HEK293 (cell line): Measurements from ENCODE around the gene RTN4IP1.

Experiments
- HOXC10 ChIP-seq: sonication (generic); formaldehyde crosslinking; IDR thresholded peaks from 2 replicates; pipeline ENCODE4 v1.8.1; 2023; ENCODE audit warnings: mild to moderate bottlenecking, missing genetic modification reagents
- SCRT1 ChIP-seq: fragments of 450-650 bp; formaldehyde crosslinking; IDR thresholded peaks from 2 replicates; pipeline ENCODE4 v1.5.1; 2016; ENCODE audit warnings: missing biosample characterization, missing genetic modification characterization, borderline replicate concordance
- ZBTB17 ChIP-seq: fragments of 450-650 bp; formaldehyde crosslinking; IDR thresholded peaks from 2 replicates; pipeline ENCODE4 v1.5.1; 2016; ENCODE audit warnings: missing biosample characterization, missing genetic modification characterization
- ZFHX2 ChIP-seq: fragments of 450-650 bp; formaldehyde crosslinking; conservative IDR thresholded peaks from 2 replicates; pipeline ENCODE4 v1.5.1; 2016; ENCODE audit warnings: missing biosample characterization, missing genetic modification characterization
- ZFP3 ChIP-seq: fragments of 450-650 bp; formaldehyde crosslinking; IDR thresholded peaks from 2 replicates; pipeline ENCODE4 v1.5.1; 2016; ENCODE audit warnings: low read depth, missing biosample characterization, missing genetic modification characterization
- ZNF132 ChIP-seq: fragments of 450-650 bp; formaldehyde crosslinking; IDR thresholded peaks from 2 replicates; pipeline ENCODE4 v1.5.1; 2017; ENCODE audit warnings: missing biosample characterization, missing genetic modification characterization, borderline replicate concordance
- ZNF184 ChIP-seq: fragments of 450-650 bp; IDR thresholded peaks from 2 replicates; pipeline ENCODE4 v1.5.1; 2018; ENCODE audit warnings: missing biosample characterization, mild to moderate bottlenecking, missing genetic modification characterization
- ZNF19 ChIP-seq: fragments of 450-650 bp; formaldehyde crosslinking; IDR thresholded peaks from 2 replicates; pipeline ENCODE4; 2016; ENCODE audit warnings: missing biosample characterization, missing genetic modification characterization, low read depth
- ZNF350 ChIP-seq: fragments of 450-650 bp; formaldehyde crosslinking; IDR thresholded peaks from 2 replicates; pipeline ENCODE4 v1.5.0; 2017; ENCODE audit warnings: missing biosample characterization, mild to moderate bottlenecking, missing genetic modification characterization
- ZNF366 ChIP-seq: fragments of 450-650 bp; formaldehyde crosslinking; conservative IDR thresholded peaks from 2 replicates; pipeline ENCODE4 v1.5.1; 2016; ENCODE audit warnings: missing biosample characterization, missing genetic modification characterization
- ZNF394 ChIP-seq: fragments of 450-650 bp; formaldehyde crosslinking; IDR thresholded peaks from 2 replicates; pipeline ENCODE4 v1.5.1; 2016; ENCODE audit warnings: missing biosample characterization, missing genetic modification characterization, mild to moderate bottlenecking, moderate library complexity, borderline replicate concordance
- ZNF473 ChIP-seq: fragments of 450-650 bp; formaldehyde crosslinking; IDR thresholded peaks from 2 replicates; pipeline ENCODE4 v1.5.1; 2017; ENCODE audit warnings: missing biosample characterization, missing genetic modification characterization
- ZNF571 ChIP-seq: fragments of 450-650 bp; formaldehyde crosslinking; IDR thresholded peaks from 2 replicates; pipeline ENCODE4 v1.5.0; 2017; ENCODE audit warnings: missing biosample characterization, missing genetic modification characterization
- ZNF837 ChIP-seq: fragments of 450-650 bp; formaldehyde crosslinking; IDR thresholded peaks from 2 replicates; pipeline ENCODE4 v1.5.1; 2016; ENCODE audit warnings: missing biosample characterization, missing genetic modification characterization
- ZNF843 ChIP-seq: fragments of 450-650 bp; formaldehyde crosslinking; IDR thresholded peaks from 2 replicates; pipeline ENCODE4 v1.5.1; 2016; ENCODE audit warnings: missing biosample characterization, missing genetic modification characterization
- TF ChIP-seq, protein P1 (sequence below): fragments of 450-650 bp; IDR thresholded peaks from 2 replicates; pipeline ENCODE4 v1.5.1; 2018; ENCODE audit warnings: missing biosample characterization, mild to moderate bottlenecking, missing genetic modification characterization
- TF ChIP-seq, protein P2 (sequence below): fragments of 450-650 bp; IDR thresholded peaks from 2 replicates; pipeline ENCODE4 v1.5.1; 2018; ENCODE audit warnings: missing biosample characterization, missing genetic modification characterization
- TF ChIP-seq, protein P3 (sequence below): fragments of 450-650 bp; formaldehyde crosslinking; IDR thresholded peaks from 2 replicates; pipeline ENCODE4 v1.5.1; 2016; ENCODE audit warnings: missing biosample characterization, missing genetic modification characterization
- TF ChIP-seq, protein P4 (sequence below): fragments of 450-650 bp; formaldehyde crosslinking; IDR thresholded peaks from 2 replicates; pipeline ENCODE4 v1.5.1; 2016; ENCODE audit warnings: missing biosample characterization, missing genetic modification characterization, borderline replicate concordance
- TF ChIP-seq, protein P5 (sequence below): fragments of 450-650 bp; formaldehyde crosslinking; IDR thresholded peaks from 2 replicates; pipeline ENCODE4 v1.5.1; 2016; ENCODE audit warnings: missing biosample characterization, missing genetic modification characterization, low read depth
- TF ChIP-seq, protein P6 (sequence below): fragments of 450-650 bp; formaldehyde crosslinking; IDR thresholded peaks from 2 replicates; pipeline ENCODE4 v1.5.1; 2016; ENCODE audit warnings: missing biosample characterization, missing genetic modification characterization
- TF ChIP-seq, protein P7 (sequence below): fragments of 450-650 bp; formaldehyde crosslinking; IDR thresholded peaks from 2 replicates; pipeline ENCODE4 v1.5.1; 2017; ENCODE audit warnings: missing biosample characterization, missing genetic modification characterization

RTN4IP1 gene

DNA sequence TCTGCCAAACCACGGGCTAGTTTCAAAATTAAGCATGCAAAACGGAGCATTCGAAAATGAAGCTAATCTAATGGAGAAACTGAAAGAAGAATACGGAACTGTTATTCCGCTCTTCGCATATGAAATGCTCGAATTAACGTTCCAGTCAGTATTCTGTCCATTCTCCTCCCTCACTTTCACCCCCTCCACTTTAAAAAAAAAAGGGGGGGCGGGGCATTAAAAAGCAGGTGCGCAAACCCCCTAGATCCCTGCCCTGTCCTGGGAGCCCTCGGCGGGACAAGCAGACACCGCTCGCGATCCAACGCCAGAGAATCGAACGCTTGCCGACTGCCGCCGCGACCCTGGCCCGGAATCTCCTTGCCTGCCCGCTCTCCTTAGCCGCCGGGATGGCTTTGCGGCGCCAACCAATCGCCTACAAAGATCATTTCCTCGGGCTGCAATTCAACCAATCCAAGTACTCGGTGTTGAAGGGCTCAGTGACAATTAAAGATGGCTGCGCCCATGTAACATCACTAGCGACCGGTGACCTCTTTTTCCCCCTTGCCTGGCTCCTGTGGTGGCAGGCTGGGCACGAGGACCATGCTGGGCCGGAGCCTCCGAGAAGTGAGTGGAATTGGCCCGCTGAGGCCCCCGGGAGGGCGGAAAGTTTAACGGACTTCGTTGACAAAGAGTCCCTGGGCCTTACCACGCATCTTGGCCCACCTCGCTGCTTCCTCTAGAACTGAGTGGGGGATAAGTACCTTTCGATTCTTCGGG lies at the start of gene RTN4IP1, which contains the start of gene QRSL1 (continued):
- TF ChIP-seq, protein P1, sequence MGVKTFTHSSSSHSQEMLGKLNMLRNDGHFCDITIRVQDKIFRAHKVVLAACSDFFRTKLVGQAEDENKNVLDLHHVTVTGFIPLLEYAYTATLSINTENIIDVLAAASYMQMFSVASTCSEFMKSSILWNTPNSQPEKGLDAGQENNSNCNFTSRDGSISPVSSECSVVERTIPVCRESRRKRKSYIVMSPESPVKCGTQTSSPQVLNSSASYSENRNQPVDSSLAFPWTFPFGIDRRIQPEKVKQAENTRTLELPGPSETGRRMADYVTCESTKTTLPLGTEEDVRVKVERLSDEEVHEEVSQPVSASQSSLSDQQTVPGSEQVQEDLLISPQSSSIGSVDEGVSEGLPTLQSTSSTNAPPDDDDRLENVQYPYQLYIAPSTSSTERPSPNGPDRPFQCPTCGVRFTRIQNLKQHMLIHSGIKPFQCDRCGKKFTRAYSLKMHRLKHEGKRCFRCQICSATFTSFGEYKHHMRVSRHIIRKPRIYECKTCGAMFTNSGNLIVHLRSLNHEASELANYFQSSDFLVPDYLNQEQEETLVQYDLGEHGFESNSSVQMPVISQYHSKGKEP (tag by site-specific recombination): no peak
- TF ChIP-seq, protein P2, sequence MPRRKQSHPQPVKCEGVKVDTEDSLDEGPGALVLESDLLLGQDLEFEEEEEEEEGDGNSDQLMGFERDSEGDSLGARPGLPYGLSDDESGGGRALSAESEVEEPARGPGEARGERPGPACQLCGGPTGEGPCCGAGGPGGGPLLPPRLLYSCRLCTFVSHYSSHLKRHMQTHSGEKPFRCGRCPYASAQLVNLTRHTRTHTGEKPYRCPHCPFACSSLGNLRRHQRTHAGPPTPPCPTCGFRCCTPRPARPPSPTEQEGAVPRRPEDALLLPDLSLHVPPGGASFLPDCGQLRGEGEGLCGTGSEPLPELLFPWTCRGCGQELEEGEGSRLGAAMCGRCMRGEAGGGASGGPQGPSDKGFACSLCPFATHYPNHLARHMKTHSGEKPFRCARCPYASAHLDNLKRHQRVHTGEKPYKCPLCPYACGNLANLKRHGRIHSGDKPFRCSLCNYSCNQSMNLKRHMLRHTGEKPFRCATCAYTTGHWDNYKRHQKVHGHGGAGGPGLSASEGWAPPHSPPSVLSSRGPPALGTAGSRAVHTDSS (tag by site-specific recombination): no peak
- TF ChIP-seq, protein P3, sequence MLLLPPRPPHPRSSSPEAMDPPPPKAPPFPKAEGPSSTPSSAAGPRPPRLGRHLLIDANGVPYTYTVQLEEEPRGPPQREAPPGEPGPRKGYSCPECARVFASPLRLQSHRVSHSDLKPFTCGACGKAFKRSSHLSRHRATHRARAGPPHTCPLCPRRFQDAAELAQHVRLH (tag by site-specific recombination): no peak
- TF ChIP-seq, protein P4, sequence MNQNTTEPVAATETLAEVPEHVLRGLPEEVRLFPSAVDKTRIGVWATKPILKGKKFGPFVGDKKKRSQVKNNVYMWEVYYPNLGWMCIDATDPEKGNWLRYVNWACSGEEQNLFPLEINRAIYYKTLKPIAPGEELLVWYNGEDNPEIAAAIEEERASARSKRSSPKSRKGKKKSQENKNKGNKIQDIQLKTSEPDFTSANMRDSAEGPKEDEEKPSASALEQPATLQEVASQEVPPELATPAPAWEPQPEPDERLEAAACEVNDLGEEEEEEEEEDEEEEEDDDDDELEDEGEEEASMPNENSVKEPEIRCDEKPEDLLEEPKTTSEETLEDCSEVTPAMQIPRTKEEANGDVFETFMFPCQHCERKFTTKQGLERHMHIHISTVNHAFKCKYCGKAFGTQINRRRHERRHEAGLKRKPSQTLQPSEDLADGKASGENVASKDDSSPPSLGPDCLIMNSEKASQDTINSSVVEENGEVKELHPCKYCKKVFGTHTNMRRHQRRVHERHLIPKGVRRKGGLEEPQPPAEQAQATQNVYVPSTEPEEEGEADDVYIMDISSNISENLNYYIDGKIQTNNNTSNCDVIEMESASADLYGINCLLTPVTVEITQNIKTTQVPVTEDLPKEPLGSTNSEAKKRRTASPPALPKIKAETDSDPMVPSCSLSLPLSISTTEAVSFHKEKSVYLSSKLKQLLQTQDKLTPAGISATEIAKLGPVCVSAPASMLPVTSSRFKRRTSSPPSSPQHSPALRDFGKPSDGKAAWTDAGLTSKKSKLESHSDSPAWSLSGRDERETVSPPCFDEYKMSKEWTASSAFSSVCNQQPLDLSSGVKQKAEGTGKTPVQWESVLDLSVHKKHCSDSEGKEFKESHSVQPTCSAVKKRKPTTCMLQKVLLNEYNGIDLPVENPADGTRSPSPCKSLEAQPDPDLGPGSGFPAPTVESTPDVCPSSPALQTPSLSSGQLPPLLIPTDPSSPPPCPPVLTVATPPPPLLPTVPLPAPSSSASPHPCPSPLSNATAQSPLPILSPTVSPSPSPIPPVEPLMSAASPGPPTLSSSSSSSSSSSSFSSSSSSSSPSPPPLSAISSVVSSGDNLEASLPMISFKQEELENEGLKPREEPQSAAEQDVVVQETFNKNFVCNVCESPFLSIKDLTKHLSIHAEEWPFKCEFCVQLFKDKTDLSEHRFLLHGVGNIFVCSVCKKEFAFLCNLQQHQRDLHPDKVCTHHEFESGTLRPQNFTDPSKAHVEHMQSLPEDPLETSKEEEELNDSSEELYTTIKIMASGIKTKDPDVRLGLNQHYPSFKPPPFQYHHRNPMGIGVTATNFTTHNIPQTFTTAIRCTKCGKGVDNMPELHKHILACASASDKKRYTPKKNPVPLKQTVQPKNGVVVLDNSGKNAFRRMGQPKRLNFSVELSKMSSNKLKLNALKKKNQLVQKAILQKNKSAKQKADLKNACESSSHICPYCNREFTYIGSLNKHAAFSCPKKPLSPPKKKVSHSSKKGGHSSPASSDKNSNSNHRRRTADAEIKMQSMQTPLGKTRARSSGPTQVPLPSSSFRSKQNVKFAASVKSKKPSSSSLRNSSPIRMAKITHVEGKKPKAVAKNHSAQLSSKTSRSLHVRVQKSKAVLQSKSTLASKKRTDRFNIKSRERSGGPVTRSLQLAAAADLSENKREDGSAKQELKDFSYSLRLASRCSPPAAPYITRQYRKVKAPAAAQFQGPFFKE (tag by site-specific recombination): no peak
- TF ChIP-seq ZNF366 (peak; percentile 72; the same call in 1 of the 2 replicates), ZNF19 (no peak), ZNF394 (tag by site-specific recombination) (peak; percentile 29; the same call in 1 of the 2 replicates), ZNF473 (tag by site-specific recombination) (no peak), ZFHX2 (tag by site-specific recombination) (no peak), ZBTB17 (tag by site-specific recombination) (peak; percentile 97), HOXC10 (CRISPR knock-in tag) (no peak), ZNF571 (no peak), SCRT1 (tag by site-specific recombination) (no peak), ZNF843 (tag by site-specific recombination) (no peak), ZNF132 (no peak), ZNF350 (tag by site-specific recombination) (no peak), ZNF837 (no peak), ZNF184 (tag by site-specific recombination) (no peak), ZFP3 (tag by site-specific recombination) (no peak)
- TF ChIP-seq, protein P5, sequence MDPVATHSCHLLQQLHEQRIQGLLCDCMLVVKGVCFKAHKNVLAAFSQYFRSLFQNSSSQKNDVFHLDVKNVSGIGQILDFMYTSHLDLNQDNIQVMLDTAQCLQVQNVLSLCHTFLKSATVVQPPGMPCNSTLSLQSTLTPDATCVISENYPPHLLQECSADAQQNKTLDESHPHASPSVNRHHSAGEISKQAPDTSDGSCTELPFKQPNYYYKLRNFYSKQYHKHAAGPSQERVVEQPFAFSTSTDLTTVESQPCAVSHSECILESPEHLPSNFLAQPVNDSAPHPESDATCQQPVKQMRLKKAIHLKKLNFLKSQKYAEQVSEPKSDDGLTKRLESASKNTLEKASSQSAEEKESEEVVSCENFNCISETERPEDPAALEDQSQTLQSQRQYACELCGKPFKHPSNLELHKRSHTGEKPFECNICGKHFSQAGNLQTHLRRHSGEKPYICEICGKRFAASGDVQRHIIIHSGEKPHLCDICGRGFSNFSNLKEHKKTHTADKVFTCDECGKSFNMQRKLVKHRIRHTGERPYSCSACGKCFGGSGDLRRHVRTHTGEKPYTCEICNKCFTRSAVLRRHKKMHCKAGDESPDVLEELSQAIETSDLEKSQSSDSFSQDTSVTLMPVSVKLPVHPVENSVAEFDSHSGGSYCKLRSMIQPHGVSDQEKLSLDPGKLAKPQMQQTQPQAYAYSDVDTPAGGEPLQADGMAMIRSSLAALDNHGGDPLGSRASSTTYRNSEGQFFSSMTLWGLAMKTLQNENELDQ: no peak
- TF ChIP-seq, protein P6, sequence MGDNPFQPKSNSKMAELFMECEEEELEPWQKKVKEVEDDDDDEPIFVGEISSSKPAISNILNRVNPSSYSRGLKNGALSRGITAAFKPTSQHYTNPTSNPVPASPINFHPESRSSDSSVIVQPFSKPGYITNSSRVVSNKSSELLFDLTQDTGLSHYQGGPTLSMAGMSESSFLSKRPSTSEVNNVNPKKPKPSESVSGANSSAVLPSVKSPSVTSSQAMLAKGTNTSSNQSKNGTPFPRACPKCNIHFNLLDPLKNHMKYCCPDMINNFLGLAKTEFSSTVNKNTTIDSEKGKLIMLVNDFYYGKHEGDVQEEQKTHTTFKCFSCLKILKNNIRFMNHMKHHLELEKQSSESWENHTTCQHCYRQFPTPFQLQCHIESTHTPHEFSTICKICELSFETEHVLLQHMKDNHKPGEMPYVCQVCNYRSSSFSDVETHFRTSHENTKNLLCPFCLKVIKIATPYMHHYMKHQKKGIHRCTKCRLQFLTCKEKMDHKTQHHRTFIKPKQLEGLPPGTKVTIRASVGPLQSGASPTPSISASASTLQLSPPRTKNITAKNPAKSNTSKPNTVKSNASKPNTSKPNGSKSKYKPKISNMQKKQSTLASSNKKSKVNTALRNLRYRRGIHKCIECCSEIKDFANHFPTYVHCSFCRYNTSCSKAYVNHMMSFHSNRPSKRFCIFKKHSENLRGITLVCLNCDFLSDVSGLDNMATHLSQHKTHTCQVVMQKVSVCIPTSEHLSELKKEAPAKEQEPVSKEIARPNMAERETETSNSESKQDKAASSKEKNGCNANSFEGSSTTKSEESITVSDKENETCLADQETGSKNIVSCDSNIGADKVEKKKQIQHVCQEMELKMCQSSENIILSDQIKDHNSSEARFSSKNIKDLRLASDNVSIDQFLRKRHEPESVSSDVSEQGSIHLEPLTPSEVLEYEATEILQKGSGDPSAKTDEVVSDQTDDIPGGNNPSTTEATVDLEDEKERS (tag by site-specific recombination): no peak
- TF ChIP-seq, protein P7, sequence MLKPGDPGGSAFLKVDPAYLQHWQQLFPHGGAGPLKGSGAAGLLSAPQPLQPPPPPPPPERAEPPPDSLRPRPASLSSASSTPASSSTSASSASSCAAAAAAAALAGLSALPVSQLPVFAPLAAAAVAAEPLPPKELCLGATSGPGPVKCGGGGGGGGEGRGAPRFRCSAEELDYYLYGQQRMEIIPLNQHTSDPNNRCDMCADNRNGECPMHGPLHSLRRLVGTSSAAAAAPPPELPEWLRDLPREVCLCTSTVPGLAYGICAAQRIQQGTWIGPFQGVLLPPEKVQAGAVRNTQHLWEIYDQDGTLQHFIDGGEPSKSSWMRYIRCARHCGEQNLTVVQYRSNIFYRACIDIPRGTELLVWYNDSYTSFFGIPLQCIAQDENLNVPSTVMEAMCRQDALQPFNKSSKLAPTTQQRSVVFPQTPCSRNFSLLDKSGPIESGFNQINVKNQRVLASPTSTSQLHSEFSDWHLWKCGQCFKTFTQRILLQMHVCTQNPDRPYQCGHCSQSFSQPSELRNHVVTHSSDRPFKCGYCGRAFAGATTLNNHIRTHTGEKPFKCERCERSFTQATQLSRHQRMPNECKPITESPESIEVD (tag by site-specific recombination): no peak
